OCI-LY7 (cell line): ENCODE results near the gene SQOR.

Experiments used
- CTCF ChIP-seq: fragments of 200-600 bp; sonication (generic); conservative IDR thresholded peaks from 2 replicates; pipeline ENCODE4 v1.5.1; 2014; ENCODE audit warnings: mild to moderate bottlenecking, antibody characterized with exemption, low read length, moderate library complexity, mixed read lengths
- EZH2phosphoT487 ChIP-seq: fragments of 200-600 bp; sonication (generic); IDR thresholded peaks from 2 replicates; pipeline ENCODE4 v1.6.1; 2018; ENCODE audit warnings: low read depth, borderline replicate concordance, mild to moderate bottlenecking, mixed run types, antibody characterized with exemption, low read length, moderate library complexity, mixed read lengths

- TF ChIP-seq CTCF (no peak), EZH2phosphoT487 (no peak)
Measured at GRCh38 chr15:45612790-45613415, 21.9 kb upstream of the SQOR start.
